Suprapubic skin (tissue), 4 donors: ENCODE data around the gene GTF2H2. TPM values are rescaled to one million over a fixed set of nuclear protein-coding genes. Genes with fewer than 3 reads are reported as not detected.
"Not testable (repeated sequence)": the region's sequence is repeated elsewhere in the genome, so short reads cannot be mapped to it uniquely, and the experiment has no call there.

Experiments used
- DNase-seq, 2 donors: peaks; one replicate each; pipeline ENCODE4 v3.0.0-alpha.2; 2019; ENCODE audit warnings: low spot score in 2 of 2
- H3K27ac ChIP-seq: fragments of 200-600 bp; sonication (generic); one replicate; pipeline ENCODE4 v1.5.1; 2019
- H3K27me3 ChIP-seq: fragments of 200-600 bp; sonication (generic); one replicate; pipeline ENCODE4 v1.5.1; 2019
- H3K36me3 ChIP-seq: fragments of 200-600 bp; sonication (generic); one replicate; pipeline ENCODE4 v1.5.1; 2019
- H3K4me1 ChIP-seq: fragments of 200-600 bp; sonication (generic); one replicate; pipeline ENCODE4 v1.5.1; 2019
- H3K4me3 ChIP-seq: fragments of 200-600 bp; sonication (generic); one replicate; pipeline ENCODE4 v1.5.1; 2019; ENCODE audit warnings: mild to moderate bottlenecking
- H3K9me3 ChIP-seq: fragments of 200-600 bp; sonication (generic); one replicate; pipeline ENCODE4 v1.5.1; 2019
- WGBS: methylation state at CpG from one replicate; pipeline ENCODE4 v1.1.5; 2018; 5-methylcytosine and 5-hydroxymethylcytosine counted together
- total RNA-seq, 4 donors: library from RNA; depleted of rRNA; stranded (reverse); fragments of >200 nt; gene quantifications; one replicate each; pipeline ENCODE4 v1.1.0, GENCODE V29; 2016

GTF2H2 gene
- 10 to 100 TPM in 2 of 4 donors, 1 to 10 TPM in 2; 7.5 to 23.1 (median 11.2) TPM for total RNA-seq

DNA sequence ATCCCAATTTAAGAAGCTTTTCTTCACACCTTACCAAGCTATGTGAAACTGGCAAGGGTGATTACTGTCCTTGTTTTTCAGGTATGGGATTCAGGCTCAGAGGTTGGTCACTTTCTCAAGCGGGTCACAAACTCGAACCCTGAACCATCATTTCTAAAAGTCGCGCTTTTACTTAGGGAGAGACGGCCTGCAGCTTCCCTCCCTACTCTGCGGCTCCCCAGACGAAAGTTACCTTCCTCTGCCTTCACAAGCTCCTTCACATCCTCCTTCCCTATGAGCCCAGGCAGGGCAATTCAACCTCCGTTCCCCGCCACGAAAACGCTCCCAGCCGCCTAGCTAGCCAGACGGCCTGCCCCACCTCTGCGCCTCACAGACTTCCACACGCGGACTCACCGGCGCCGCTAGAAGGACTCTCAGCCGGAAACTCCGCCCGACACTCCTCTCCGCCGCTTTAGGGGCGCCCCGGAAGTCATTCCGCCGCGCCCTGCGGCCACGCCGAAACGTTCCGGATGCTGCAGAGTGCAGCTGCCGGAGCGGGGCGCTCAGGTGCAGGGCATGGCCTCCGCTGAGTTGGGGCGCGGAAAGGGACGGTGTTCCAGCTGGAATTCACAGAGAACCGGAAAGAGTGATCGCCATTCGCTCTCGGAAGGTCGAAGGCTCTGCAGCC, at the start of gene GTF2H2:
TSS of gene GTF2H2 (minus strand) at position 415 of the 667 bp plus-strand sequence. CDS start 4,913 bp downstream, outside the sequence.
- not testable (repeated sequence) for H3K27ac ChIP-seq, H3K9me3 ChIP-seq, DNase-seq, H3K27me3 ChIP-seq, H3K36me3 ChIP-seq, H3K4me3 ChIP-seq, H3K4me1 ChIP-seq
- no CpG with 5 or more reads among the region's 46 CpGs for whole genome bisulfite sequencing

DNA sequence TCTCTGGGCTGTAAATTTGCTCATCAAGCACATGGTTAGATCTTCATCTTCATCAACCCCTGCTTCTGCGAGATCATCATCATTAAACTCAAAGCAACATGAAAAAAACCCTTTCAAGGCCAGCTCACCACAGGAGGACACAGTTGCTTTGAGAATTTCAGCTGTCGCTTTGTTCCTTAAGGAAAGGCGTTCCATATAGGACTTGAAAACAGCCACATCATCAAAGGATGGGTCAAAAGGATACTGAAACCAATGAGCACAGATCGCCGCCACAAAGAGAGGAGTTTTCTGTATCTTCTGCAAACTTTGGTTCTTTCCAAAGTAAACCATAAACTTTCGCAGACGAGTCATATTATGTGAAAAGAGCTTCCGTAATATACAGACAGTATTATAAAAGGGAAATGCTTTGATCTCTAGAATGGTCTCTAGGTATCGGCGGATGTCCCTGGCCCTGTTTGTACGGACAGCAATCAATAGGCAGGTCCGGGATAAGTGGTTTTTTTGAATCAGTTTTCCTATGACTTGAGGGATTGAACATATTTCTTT, 42.3 kb upstream of the GTF2H2 start:
- not testable (repeated sequence) for H3K27me3 ChIP-seq, H3K4me3 ChIP-seq, H3K9me3 ChIP-seq, H3K36me3 ChIP-seq, H3K27ac ChIP-seq, DNase-seq, H3K4me1 ChIP-seq
- no CpG with 5 or more reads among the region's 12 CpGs for WGBS

DNA sequence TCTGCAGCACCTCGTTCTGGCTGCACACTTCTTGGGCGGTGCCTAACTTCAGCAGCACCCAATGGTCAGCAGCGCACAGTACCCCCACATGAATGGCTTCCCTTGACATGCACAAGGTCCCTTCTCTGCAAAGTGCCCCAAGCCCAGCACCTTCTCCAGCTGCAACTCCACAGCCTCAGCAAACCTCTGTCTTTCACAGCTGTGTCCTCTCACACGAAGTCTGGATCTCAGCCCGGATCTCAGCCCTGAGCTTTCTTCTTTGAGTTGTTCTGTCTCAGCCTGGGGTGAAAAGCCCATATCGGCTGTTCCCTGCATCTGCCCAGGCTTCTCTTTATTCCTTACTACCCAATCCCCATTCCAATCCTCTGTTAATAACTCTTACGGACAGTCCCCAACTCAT, 32.5 kb upstream of the GTF2H2 start:
- DNase-seq, H3K4me3 ChIP-seq, H3K4me1 ChIP-seq, H3K9me3 ChIP-seq, H3K27me3 ChIP-seq, H3K36me3 ChIP-seq, H3K27ac ChIP-seq: not testable (repeated sequence)
- WGBS: no CpG with 5 or more reads among the region's 7 CpGs

DNA sequence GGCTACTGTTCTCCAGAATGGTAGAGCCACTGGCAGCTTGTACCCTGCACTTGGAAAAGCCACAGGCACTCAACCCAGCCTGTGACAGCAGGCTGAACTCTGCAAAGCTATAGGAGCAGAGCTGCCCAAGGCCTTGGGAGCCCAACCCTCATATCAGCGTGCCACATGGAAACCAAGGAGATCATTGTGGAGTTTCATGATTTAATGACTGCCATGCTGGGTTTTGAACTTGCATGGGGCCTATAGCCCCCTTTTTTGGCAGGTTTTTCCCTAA, 30.4 kb upstream of the GTF2H2 start:
- H3K27me3 ChIP-seq, H3K4me3 ChIP-seq, H3K27ac ChIP-seq, H3K36me3 ChIP-seq, H3K9me3 ChIP-seq, H3K4me1 ChIP-seq, DNase-seq: not testable (repeated sequence)
- no CpG with 5 or more reads among the region's 1 CpG for WGBS

DNA sequence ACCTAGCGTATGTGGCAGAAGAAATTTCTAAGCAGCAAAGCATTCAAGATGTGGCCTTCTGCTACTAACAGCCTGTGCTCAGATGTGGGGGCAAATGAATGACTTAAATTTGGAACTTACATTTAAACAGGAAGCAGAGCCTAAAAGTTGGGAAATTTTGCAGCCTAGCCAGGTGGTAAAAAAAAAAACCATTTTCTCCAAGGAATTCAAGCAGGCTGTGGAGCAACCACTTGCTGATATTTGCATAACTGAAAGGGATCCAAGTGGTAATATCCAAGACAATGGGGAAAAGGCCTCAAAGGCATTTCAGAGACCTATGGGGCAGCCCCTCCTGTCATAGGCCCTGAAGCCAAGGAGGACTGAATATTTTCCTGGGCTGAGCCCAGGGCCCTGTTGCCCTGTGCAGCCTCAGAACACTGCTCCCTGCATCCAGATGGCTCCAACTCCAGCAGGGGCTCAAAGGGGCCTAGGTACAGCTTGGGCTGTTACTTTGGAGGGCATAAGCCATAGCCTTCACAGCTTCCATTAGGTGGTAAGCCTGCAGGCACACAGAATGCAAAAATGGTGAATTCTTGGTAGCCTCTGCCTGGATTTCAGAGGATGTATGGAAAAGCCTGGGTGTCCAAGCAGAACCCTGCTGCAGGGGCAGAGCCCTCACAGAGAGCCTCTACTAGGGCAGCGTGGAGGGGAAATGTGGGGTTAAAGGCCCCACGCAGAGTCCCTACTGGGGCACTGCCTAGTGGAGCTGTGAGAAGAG, 29.9 kb upstream of the GTF2H2 start:
- WGBS: no CpG with 5 or more reads among the region's 3 CpGs
- peak in 1 of 2 donors; percentile 32 for DNase-seq
- H3K4me1 ChIP-seq: not testable (repeated sequence)

DNA sequence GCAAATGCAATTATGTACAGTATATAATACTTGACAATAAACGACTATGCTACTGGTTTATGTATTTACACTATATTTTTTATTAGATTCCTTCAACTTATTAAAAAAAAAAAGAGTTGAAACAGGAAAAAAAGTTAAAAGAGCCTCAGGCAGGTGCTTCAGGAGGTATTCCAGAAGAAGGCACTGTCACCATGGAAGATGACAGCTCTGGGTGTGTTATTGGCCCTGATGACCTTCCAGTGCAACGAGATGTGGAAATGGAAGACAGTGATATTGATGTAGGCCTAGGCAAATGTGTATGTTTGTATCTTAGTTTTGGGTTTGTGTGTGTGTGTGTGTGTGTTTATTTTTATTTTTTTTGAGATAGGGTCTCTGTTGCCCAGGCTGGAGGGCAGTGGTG, 22.3 kb upstream of the GTF2H2 start:
- not testable (repeated sequence) for DNase-seq, H3K27me3 ChIP-seq, H3K4me1 ChIP-seq, H3K27ac ChIP-seq, H3K9me3 ChIP-seq, H3K36me3 ChIP-seq, H3K4me3 ChIP-seq
- 88% methylated on average over 1 of the region's 2 CpGs for WGBS

More for the DNA sequence above, 29.9 kb upstream of the GTF2H2 start:
- not testable (repeated sequence) for H3K9me3 ChIP-seq, H3K36me3 ChIP-seq, H3K4me3 ChIP-seq, H3K27ac ChIP-seq, H3K27me3 ChIP-seq

DNA sequence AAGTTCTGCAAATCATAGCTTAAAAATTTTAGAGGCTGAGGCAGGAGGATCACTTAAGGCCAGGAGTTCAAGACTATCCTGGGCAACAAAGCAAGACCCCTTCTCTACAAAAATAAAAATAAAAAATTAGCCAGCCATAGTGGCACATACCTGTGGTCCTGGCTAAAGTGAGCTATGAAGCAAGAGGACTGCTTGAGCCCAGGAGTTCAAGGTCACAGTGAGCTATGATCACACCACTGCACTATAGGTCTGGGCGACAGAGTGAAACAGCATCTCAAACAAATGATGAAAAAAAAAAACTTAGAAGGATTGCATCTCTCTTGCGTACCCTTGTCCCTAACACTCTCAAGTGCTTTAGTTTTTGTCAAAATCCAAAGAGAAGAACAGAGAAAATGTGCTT, 21.3 kb upstream of the GTF2H2 start:
- not testable (repeated sequence) for H3K36me3 ChIP-seq, H3K27me3 ChIP-seq, DNase-seq, H3K9me3 ChIP-seq, H3K4me3 ChIP-seq, H3K27ac ChIP-seq, H3K4me1 ChIP-seq
- 100% methylated on average over 1 of the region's 2 CpGs for WGBS

DNA sequence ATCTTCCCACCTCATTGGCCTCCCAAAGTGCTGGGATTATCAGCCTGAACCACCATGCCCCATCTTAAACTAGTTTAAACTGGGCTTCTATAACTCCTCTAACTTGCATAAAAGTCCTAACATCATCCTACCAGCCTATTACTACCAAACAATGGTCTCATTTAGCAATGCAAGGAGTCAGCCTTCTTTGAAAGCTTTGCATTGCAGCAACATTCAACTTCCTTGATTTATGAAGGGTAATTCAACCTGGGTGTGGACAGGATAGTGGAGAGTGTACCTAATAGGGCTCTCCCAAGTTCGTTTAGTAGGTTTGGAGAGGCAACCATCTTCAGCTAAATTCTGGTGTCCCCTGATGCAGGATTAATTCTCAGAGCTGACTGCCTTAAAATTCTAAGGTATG, 18.7 kb upstream of the GTF2H2 start:
- DNase-seq, H3K4me1 ChIP-seq, H3K9me3 ChIP-seq, H3K36me3 ChIP-seq, H3K4me3 ChIP-seq, H3K27ac ChIP-seq, H3K27me3 ChIP-seq: not testable (repeated sequence)
- WGBS: no CpG with 5 or more reads among the region's 1 CpG

DNA sequence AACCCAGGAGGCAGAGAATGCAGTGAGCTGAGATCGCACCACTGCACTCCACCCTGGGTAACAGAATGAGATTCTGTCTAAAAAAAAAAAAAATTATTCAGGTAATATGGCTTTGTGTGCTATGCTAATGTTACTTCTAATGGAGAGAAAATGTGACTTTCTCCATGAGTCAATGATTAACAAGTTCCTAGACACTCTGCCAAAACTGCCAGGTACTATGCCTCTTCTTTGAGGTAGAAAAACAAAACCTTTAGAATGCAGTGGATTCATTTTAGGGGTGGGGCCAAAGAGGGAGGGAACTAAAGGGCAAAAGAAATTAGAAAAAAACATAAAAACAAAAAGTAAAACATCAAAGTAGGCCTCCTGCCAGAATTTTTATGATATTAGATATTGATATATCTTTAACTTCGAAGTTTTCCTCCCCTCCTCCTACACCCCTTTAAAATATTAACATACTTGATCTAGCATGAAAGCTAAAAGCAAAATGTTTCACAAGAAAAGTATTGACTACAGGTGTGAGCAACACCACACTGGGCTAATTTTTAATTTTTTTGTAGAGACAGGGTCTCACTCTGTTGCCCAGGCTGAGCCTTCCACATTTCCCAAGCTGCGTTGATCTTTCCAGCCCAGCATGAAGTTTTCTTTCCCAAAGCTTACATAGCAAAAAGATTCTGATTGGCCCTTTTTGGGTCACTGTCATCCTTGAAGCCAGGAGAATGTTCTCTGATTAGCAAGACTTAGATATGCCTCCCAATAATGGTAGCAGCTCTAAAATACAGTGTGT, 17.0 kb upstream of the GTF2H2 start:
- no CpG with 5 or more reads among the region's 3 CpGs for WGBS
- not testable (repeated sequence) for H3K4me3 ChIP-seq, DNase-seq, H3K9me3 ChIP-seq, H3K27me3 ChIP-seq, H3K36me3 ChIP-seq, H3K27ac ChIP-seq, H3K4me1 ChIP-seq

DNA sequence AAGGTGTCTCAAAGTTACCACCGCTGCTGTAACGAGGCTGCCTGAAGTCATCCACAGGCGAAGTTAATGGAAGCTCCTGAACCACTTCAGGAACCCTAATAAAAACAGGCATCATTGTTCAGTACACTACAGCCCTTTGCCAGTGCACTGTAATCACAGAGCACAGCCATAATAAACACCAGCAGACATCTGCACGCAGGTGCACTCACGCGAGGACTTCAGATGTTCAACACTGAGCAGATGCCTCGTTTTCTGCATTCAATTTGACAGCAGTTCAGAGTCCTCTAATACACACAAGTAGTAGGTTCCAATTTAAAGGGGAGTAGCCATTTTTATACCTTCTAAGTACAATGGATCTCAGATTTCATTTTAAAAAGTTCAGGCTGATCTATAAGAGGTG, 15.4 kb upstream of the GTF2H2 start:
- H3K4me1 ChIP-seq, H3K4me3 ChIP-seq, DNase-seq, H3K9me3 ChIP-seq, H3K27ac ChIP-seq, H3K27me3 ChIP-seq, H3K36me3 ChIP-seq: not testable (repeated sequence)
- WGBS: no CpG with 5 or more reads among the region's 7 CpGs

DNA sequence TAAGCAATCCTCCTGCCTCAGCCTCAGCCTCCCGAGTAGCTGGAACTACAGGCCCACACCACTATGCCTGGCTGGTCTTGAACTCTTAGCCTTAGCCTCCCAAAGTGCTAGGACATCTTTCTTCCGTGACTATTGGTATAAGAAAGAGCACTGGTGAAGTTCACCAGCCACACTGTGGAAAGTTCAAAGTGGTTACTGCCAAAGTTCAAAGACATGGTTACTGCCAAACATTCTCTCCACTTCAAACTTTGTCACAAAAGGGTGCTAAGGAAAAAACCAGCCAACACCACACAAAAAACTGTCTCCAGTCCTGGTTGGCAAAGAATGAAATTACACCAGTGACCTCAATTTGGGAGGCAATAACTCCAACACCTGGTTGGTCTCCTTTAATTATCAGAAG, 14.9 kb upstream of the GTF2H2 start:
- H3K4me3 ChIP-seq, H3K4me1 ChIP-seq, H3K27me3 ChIP-seq, H3K9me3 ChIP-seq, H3K27ac ChIP-seq, DNase-seq, H3K36me3 ChIP-seq: not testable (repeated sequence)
- no CpG with 5 or more reads among the region's 2 CpGs for WGBS

DNA sequence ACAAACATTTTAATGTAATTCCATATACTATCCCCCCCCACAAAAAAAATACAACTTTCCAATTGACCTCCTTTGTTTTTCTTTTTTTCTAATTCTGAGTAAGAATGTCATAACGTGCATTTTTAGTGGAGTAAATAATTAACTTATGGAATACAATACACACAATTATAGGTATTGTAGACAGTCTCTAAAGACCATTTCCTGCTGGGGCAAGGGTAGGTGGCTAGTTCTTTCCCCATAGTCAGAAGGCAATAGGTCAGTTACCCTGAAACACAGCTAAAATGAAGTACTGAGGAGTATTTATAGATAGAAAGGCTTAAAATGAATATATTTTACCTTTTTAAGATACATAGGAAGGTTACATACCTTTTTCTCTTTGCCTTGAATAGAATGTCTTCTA, 6.2 kb downstream of the GTF2H2 start:
- not testable (repeated sequence) for H3K27ac ChIP-seq, H3K4me1 ChIP-seq, H3K9me3 ChIP-seq, DNase-seq, H3K27me3 ChIP-seq, H3K36me3 ChIP-seq, H3K4me3 ChIP-seq
- WGBS: no CpG with 5 or more reads among the region's 1 CpG

DNA sequence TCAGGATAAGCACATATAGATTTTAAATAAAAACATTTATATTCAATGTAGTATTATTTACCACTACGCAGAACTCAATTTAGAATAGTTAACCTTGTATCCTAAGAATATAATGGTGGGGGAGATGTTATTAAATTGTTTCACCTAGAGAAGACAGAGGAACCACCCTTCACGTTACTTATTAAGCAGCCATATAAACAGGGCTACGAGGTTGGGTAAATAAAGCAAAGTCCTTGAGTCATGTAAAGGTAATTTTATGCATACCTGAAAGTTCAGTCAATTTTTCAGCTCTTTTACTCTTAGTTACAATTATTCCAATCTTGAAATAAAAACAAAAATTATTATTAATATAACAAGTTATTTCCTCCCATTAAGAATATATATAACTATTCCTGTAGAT, 8.1 kb downstream of the GTF2H2 start:
- no CpG with 5 or more reads among the region's 3 CpGs for WGBS

DNA sequence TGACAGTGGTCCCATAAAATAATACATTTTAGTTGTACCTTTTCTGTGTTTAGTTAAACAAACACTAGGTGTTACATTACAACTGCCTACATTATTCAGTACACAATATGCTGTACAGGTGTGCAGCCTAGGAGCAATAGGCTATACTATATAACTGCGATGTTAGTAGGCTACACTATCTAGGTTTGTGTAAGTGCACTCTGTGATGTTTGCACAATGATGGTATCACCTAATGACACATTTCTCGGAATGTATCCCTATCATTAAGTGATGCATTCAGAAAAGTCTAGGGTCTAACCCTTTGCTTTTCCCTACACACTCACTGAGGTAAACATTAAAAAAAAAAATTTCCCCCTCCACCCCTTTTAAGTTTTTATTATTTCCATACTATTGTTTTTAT, 22.7 kb downstream of the GTF2H2 start:
- H3K36me3 ChIP-seq, H3K9me3 ChIP-seq, H3K27me3 ChIP-seq, H3K4me3 ChIP-seq, H3K27ac ChIP-seq, H3K4me1 ChIP-seq, DNase-seq: not testable (repeated sequence)
- WGBS: no CpG with 5 or more reads among the region's 2 CpGs

More for the DNA sequence above, 8.1 kb downstream of the GTF2H2 start:
- H3K27ac ChIP-seq, H3K4me1 ChIP-seq, DNase-seq, H3K9me3 ChIP-seq, H3K27me3 ChIP-seq, H3K36me3 ChIP-seq, H3K4me3 ChIP-seq: not testable (repeated sequence)
